Endothelial cell (in vitro differentiated cells): Measurements from ENCODE around the gene FUT7. TPM values are rescaled to one million over a fixed set of nuclear protein-coding genes. Genes with fewer than 3 reads are reported as not detected.
"Not testable (repeated sequence)": the region's sequence is repeated elsewhere in the genome, so short reads cannot be mapped to it uniquely, and the experiment has no call there.

ENCODE experiments used
- DNase-seq: peaks from one replicate; pipeline ENCODE4 v3.0.0; 2021; ENCODE audit warnings: low spot score
- H3K27ac Mint-ChIP-seq: one replicate; pipeline ENCODE4 v1.8.0; 2021; ENCODE audit warnings: mixed read lengths, inconsistent platforms; ENCODE audit not compliant: unreplicated experiment
- H3K27me3 Mint-ChIP-seq: one replicate; pipeline ENCODE4 v1.8.0; 2021; ENCODE audit warnings: mild to moderate bottlenecking, moderate library complexity, mixed read lengths, inconsistent platforms; ENCODE audit not compliant: unreplicated experiment
- H3K36me3 Mint-ChIP-seq: one replicate; pipeline ENCODE4 v1.8.0; 2021; ENCODE audit warnings: mild to moderate bottlenecking, low read depth, mixed read lengths, inconsistent platforms; ENCODE audit not compliant: unreplicated experiment
- H3K4me1 Mint-ChIP-seq: one replicate; pipeline ENCODE4 v1.8.0; 2021; ENCODE audit warnings: mild to moderate bottlenecking, mixed read lengths, inconsistent platforms; ENCODE audit not compliant: unreplicated experiment
- H3K4me3 Mint-ChIP-seq: one replicate; pipeline ENCODE4 v1.8.0; 2021; ENCODE audit warnings: mild to moderate bottlenecking, mixed read lengths, inconsistent platforms; ENCODE audit not compliant: unreplicated experiment
- H3K9me3 Mint-ChIP-seq: one replicate; pipeline ENCODE4 v1.8.0; 2021; ENCODE audit warnings: mixed read lengths, inconsistent platforms; ENCODE audit not compliant: unreplicated experiment
- total RNA-seq: library from RNA; stranded (reverse); fragmentation: NEBNext Ultra II Directional; extraction: Animal tissue kit (Norgen Biotek cat#: 25700); gene quantifications from one replicate; pipeline ENCODE4 v1.2.1, GENCODE V29; 2021; ENCODE audit not compliant: unreplicated experiment
- TF ChIP-seq, protein P1 (sequence below): fragments of 200-600 bp; sonication (generic); IDR thresholded peaks from one replicate; pipeline ENCODE4 v1.5.0; 2021; ENCODE audit warnings: antibody characterized with exemption; ENCODE audit not compliant: unreplicated experiment

FUT7 gene
- total RNA-seq, 1 donor from 2014 or later: not detected

DNA sequence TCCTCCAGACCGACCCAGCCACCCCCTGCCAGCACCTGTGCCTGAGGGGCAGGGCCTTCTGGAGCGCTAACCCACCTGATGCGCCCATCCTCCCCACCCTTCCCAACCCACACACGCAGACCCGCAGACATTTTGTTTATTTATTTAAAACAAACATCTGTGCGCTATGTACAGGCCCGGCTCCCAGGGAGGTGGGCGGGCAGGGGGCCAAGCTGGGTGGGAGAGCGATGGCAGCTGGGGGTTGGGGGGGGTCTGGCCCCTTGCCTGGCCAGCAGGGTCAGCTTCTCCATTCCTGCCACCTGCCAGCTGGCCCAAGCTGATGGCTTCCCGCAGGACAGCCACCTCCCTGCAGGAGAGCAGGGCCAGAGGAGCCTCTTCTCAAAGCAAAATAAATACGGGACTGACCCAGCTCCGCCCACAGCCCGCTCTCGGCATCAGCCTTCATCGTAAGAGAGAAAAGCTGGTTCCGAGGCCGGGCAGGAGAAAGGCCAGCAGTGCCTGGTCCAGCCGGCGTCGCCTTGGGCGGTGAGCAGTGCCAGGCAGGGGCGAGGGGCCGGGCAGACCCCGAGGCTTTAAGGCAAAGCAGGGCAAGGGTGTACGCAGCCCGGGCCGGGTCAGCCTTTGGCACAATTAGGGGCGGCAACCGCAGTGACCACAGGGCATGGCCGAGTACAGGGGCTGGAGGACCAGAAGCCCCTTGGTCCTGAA is 24.6 kb downstream of the FUT7 start:
- H3K4me3 Mint-ChIP-seq: no peak overlapping the region
- H3K27me3 Mint-ChIP-seq: peaks cover 7% of the 10 kb centered on the region
- no peak for DNase-seq
- TF ChIP-seq, protein P1, sequence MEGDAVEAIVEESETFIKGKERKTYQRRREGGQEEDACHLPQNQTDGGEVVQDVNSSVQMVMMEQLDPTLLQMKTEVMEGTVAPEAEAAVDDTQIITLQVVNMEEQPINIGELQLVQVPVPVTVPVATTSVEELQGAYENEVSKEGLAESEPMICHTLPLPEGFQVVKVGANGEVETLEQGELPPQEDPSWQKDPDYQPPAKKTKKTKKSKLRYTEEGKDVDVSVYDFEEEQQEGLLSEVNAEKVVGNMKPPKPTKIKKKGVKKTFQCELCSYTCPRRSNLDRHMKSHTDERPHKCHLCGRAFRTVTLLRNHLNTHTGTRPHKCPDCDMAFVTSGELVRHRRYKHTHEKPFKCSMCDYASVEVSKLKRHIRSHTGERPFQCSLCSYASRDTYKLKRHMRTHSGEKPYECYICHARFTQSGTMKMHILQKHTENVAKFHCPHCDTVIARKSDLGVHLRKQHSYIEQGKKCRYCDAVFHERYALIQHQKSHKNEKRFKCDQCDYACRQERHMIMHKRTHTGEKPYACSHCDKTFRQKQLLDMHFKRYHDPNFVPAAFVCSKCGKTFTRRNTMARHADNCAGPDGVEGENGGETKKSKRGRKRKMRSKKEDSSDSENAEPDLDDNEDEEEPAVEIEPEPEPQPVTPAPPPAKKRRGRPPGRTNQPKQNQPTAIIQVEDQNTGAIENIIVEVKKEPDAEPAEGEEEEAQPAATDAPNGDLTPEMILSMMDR: no peak
- no peaks in the 10 kb centered on the region for H3K36me3 Mint-ChIP-seq
- H3K27ac Mint-ChIP-seq: no peak overlapping the region
- H3K9me3 Mint-ChIP-seq: peaks cover 5% of the 10 kb centered on the region
- H3K4me1 Mint-ChIP-seq: no peaks in the 10 kb centered on the region

DNA sequence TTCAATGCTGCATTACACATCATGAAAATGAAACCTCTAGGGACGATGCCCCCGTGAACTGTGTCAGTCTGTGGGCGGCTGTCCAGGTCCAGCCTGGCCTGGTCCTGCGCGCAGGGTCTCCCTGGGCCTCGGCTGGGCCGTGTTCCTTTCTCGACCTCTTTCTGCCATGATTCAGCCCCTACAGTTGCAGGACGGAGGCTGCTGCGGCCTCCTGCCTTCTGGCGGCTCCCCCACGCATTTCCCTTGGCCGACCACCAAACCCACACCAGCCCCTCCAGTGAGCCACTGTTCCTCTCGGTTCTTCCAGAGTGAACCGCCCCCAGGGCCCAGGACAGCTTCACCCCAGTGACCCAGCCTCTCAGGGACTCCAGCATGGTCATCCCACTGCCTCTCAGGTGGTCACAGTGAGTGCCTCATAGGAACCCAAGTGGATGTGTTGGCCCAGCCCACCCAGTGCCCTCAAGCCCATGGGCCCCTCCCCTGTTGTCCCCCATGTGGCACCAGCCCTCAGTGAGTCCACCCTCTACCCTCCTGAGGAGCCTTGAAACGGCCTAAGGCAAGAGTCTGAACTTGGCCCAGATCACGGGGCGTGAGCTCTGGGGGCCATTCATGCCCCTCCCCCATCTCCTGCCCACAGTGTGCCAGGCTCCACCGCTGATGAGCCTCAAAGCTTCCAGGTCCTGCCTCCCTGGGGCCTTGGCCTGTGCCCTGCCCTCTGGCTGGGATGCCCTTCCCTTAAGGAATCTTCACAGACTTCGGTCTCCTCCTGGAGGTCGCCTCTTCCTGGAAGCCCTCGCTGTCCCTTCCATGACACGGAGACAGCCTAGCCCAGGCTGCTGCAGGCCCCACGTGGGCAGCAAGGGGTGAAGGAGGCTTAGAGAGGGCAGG is 25.5 kb downstream of the FUT7 start:
- Mint-ChIP-seq H3K4me1 (no peaks in the 10 kb centered on the region), H3K9me3 (peaks cover 5% of the 10 kb centered on the region), H3K27ac (no peak overlapping the region), H3K4me3 (no peak overlapping the region), H3K36me3 (no peaks in the 10 kb centered on the region), H3K27me3 (peaks cover 7% of the 10 kb centered on the region)
- TF ChIP-seq, protein P1: no peak
- no peak for DNase-seq

DNA sequence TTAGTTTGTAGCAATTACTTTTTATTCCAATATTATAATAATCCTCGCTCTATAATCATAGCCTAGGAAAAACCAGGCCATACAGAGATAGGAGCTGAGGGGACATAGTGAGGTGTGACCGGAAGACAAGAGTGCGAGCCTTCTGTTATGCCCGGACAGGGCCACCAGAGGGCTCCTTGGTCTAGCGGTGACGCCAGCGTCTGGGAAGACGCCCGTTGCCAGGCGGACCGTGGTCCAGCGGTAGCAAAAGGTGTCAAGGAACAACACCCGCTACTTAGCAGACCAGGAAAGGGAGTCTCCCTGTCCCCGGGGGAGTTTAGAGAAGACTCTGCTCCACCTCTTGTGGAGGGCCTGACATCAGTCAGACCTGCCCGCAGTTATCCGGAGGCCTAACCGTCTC is 27.6 kb downstream of the FUT7 start:
- not testable (repeated sequence) for H3K4me3 Mint-ChIP-seq, H3K27me3 Mint-ChIP-seq, H3K27ac Mint-ChIP-seq, H3K9me3 Mint-ChIP-seq, DNase-seq, H3K4me1 Mint-ChIP-seq, H3K36me3 Mint-ChIP-seq
- TF ChIP-seq, protein P1: peak; percentile 28

DNA sequence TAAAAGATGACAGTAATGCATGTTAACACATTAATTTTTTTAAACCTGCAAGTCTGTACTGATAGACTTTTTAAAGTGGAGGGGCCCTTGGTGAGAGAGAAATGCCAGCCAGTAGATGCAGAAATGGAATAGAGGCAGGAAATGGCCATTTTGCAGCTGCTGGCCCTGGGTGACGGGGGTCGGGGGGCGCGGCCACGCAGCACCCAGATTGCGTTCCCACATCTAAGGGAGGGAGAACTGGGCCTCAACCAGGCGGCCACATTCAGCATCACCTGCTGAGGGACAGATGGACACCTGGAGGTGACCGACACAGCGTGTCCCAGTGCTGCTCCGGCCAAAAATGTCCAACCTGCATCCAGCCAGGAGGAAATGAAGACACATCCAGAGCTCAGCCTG is 29.2 kb downstream of the FUT7 start:
- H3K9me3 Mint-ChIP-seq: peaks cover 5% of the 10 kb centered on the region
- no peak overlapping the region for H3K27ac Mint-ChIP-seq
- H3K27me3 Mint-ChIP-seq: peaks cover 15% of the 10 kb centered on the region
- H3K4me3 Mint-ChIP-seq: no peak overlapping the region
- H3K36me3 Mint-ChIP-seq: peaks cover 3% of the 10 kb centered on the region
- no peak for DNase-seq
- H3K4me1 Mint-ChIP-seq: peaks cover 4% of the 10 kb centered on the region
- TF ChIP-seq, protein P1: no peak
